ENCODE measurements around the gene PRSS33. TPM values are rescaled to one million over a fixed set of nuclear protein-coding genes. Genes with fewer than 3 reads are reported as not detected.
A peak's percentile ranks its signal among the peaks of the same experiment; 100 is the strongest.

Gene PRSS33
- total and polyA plus RNA-seq, 2 donors from 2014 or later: not detected

GRCh38 chr16:2769675-2770056, 17.7 kb downstream of the PRSS33 start:
- Histone ChIP-seq H3K9ac (ENCODE audit: low read length in 3 of 3) (no peak overlapping the region), H3K9me3 (ENCODE audit: control insufficient read depth in 2 of 3, insufficient read depth in 1 of 3, low read length in 3 of 3) (no peaks in the 10 kb centered on the region), H3K4me1 (ENCODE audit: control insufficient read depth in 2 of 3, insufficient read depth in 2 of 3, low read depth in 1 of 3, low read length in 3 of 3) (no peaks in the 10 kb centered on the region), H3K4me3 (ENCODE audit: low read length in 3 of 3) (no peak overlapping the region), H3K36me3 (ENCODE audit: control insufficient read depth in 2 of 3, insufficient read depth in 3 of 3, low read length in 3 of 3) (peaks cover 6 to 75% (median 50%) of the 10 kb centered on the region in 3 donors), H3K27me3 (ENCODE audit: control insufficient read depth, insufficient read depth, low read length) (no peaks in the 10 kb centered on the region), H3K27ac (ENCODE audit: low read depth in 2 of 2, low read length in 2 of 2) (no peak overlapping the region)
- intact Hi-C loops (cut with DNase I): no loop called here
- DNase-seq (peak in 1 of 5 donors; percentile 74), FAIRE-seq (no peak)
- TF ChIP-seq CTCF (IDR thresholded peaks at IDR 0.05; ENCODE audit: borderline replicate concordance, extremely low read depth, insufficient read depth): no peak

- no peak overlapping the region for H3K27ac ChIP-seq (ENCODE audit: low read depth in 2 of 2, low read length in 2 of 2)
- peak in 1 of 5 donors; percentile 71 for DNase-seq
- H3K36me3 ChIP-seq (ENCODE audit: control insufficient read depth in 2 of 3, insufficient read depth in 3 of 3, low read length in 3 of 3): peaks cover 11 to 75% (median 54%) of the 10 kb centered on the region in 3 donors
- no peak overlapping the region for H3K9ac ChIP-seq (ENCODE audit: low read length in 3 of 3)
- intact Hi-C loops (cut with DNase I): no loop called here
- no peak overlapping the region for H3K4me3 ChIP-seq (ENCODE audit: low read length in 3 of 3)
- H3K9me3 ChIP-seq (ENCODE audit: control insufficient read depth in 2 of 3, insufficient read depth in 1 of 3, low read length in 3 of 3): no peaks in the 10 kb centered on the region
- TF ChIP-seq CTCF (IDR thresholded peaks at IDR 0.05; ENCODE audit: borderline replicate concordance, extremely low read depth, insufficient read depth): no peak
- no peak for FAIRE-seq
- no peaks in the 10 kb centered on the region for H3K27me3 ChIP-seq (ENCODE audit: control insufficient read depth, insufficient read depth, low read length)
- H3K4me1 ChIP-seq (ENCODE audit: control insufficient read depth in 2 of 3, insufficient read depth in 2 of 3, low read depth in 1 of 3, low read length in 3 of 3): no peaks in the 10 kb centered on the region
These were observed 18.2 kb downstream of the PRSS33 start for GRCh38 chr16:2769100-2769529.

GRCh38 chr16:2768403-2769089, 18.8 kb downstream of the PRSS33 start:
- Histone ChIP-seq H3K4me3 (ENCODE audit: low read length in 3 of 3) (no peak overlapping the region), H3K36me3 (ENCODE audit: control insufficient read depth in 2 of 3, insufficient read depth in 3 of 3, low read length in 3 of 3) (peaks cover 15 to 78% (median 59%) of the 10 kb centered on the region in 3 donors), H3K9ac (ENCODE audit: low read length in 3 of 3) (no peak overlapping the region), H3K4me1 (ENCODE audit: control insufficient read depth in 2 of 3, insufficient read depth in 2 of 3, low read depth in 1 of 3, low read length in 3 of 3) (no peaks in the 10 kb centered on the region), H3K27ac (ENCODE audit: low read depth in 2 of 2, low read length in 2 of 2) (no peak overlapping the region), H3K9me3 (ENCODE audit: control insufficient read depth in 2 of 3, insufficient read depth in 1 of 3, low read length in 3 of 3) (no peaks in the 10 kb centered on the region), H3K27me3 (ENCODE audit: control insufficient read depth, insufficient read depth, low read length) (no peaks in the 10 kb centered on the region)
- FAIRE-seq (no peak), DNase-seq (peak in 2 of 5 donors; percentile 38 to 66)
- intact Hi-C loops (cut with DNase I): no loop called here
- no peak for TF ChIP-seq CTCF (IDR thresholded peaks at IDR 0.05; ENCODE audit: borderline replicate concordance, extremely low read depth, insufficient read depth)
